T-helper 1 cell treated with Interleukin-12 subunit alpha and Interleukin-12 subunit beta and Interleukin-4 antibody, amounts not matched to agents 30 μg/mL and 1 μg/mL, for 36 hours (primary cell): ENCODE measurements around the gene IKZF2.
A peak's percentile ranks its signal among the peaks of the same experiment; 100 is the strongest.

Experiments used
- H3K27ac Mint-ChIP-seq: one replicate; pipeline ENCODE4 v1.8.0; 2021; ENCODE audit warnings: mild to moderate bottlenecking, mixed read lengths
- H3K27me3 Mint-ChIP-seq: one replicate; pipeline ENCODE4 v1.8.0; 2021; ENCODE audit warnings: low read depth, mixed read lengths
- H3K36me3 Mint-ChIP-seq: one replicate; pipeline ENCODE4 v1.8.0; 2021; ENCODE audit warnings: low read depth, mixed read lengths
- H3K4me1 Mint-ChIP-seq: one replicate; pipeline ENCODE4 v1.8.0; 2021; ENCODE audit warnings: low read depth, mixed read lengths
- H3K4me3 Mint-ChIP-seq: one replicate; pipeline ENCODE4 v1.8.0; 2021; ENCODE audit warnings: mild to moderate bottlenecking, moderate library complexity, mixed read lengths
- H3K9me3 Mint-ChIP-seq: one replicate; pipeline ENCODE4 v1.8.0; 2021; ENCODE audit warnings: mixed read lengths

Gene IKZF2

GRCh38 chr2:213151437-213152064, at the start of gene IKZF2:
TSS of gene IKZF2 (minus strand) at chr2:213151612. CDS start at chr2:213148629, 2,983 bp downstream.
- Mint-ChIP-seq H3K9me3 (no peaks in the 10 kb centered on the region), H3K4me3 (peak within 1 kb of the TSS; percentile 87), H3K27ac (peak within 1 kb of the TSS; percentile 74), H3K27me3 (peaks cover 72% of the 10 kb centered on the region), H3K4me1 (peaks cover 29% of the 10 kb centered on the region), H3K36me3 (peaks cover 2% of the 10 kb centered on the region)

GRCh38 chr2:213199871-213200270, 48.5 kb upstream of the IKZF2 start:
- no peaks in the 10 kb centered on the region for H3K4me1 Mint-ChIP-seq
- H3K36me3 Mint-ChIP-seq = no peaks in the 10 kb centered on the region
- H3K9me3 Mint-ChIP-seq = no peaks in the 10 kb centered on the region
- no peak overlapping the region for H3K27ac Mint-ChIP-seq
- H3K27me3 Mint-ChIP-seq = no peaks in the 10 kb centered on the region
- no peak overlapping the region for H3K4me3 Mint-ChIP-seq

- Mint-ChIP-seq H3K4me1 (no peaks in the 10 kb centered on the region), H3K4me3 (no peak overlapping the region), H3K27me3 (no peaks in the 10 kb centered on the region), H3K36me3 (no peaks in the 10 kb centered on the region), H3K9me3 (no peaks in the 10 kb centered on the region), H3K27ac (no peak overlapping the region)
Measured at GRCh38 chr2:213189001-213189899, 37.8 kb upstream of the IKZF2 start.

- no peaks in the 10 kb centered on the region for H3K27me3 Mint-ChIP-seq
- no peak overlapping the region for H3K4me3 Mint-ChIP-seq
- no peaks in the 10 kb centered on the region for H3K36me3 Mint-ChIP-seq
- no peaks in the 10 kb centered on the region for H3K4me1 Mint-ChIP-seq
- no peak overlapping the region for H3K27ac Mint-ChIP-seq
- H3K9me3 Mint-ChIP-seq = no peaks in the 10 kb centered on the region
Measured at GRCh38 chr2:213188533-213188867, 37.1 kb upstream of the IKZF2 start.

GRCh38 chr2:213187833-213188532, 36.6 kb upstream of the IKZF2 start:
- no peaks in the 10 kb centered on the region for H3K9me3 Mint-ChIP-seq
- no peaks in the 10 kb centered on the region for H3K36me3 Mint-ChIP-seq
- no peaks in the 10 kb centered on the region for H3K4me1 Mint-ChIP-seq
- H3K4me3 Mint-ChIP-seq = no peak overlapping the region
- H3K27me3 Mint-ChIP-seq = no peaks in the 10 kb centered on the region
- H3K27ac Mint-ChIP-seq = no peak overlapping the region

GRCh38 chr2:213187386-213187785, 36.0 kb upstream of the IKZF2 start:
- Mint-ChIP-seq H3K27me3 (no peaks in the 10 kb centered on the region), H3K27ac (no peak overlapping the region), H3K36me3 (no peaks in the 10 kb centered on the region), H3K9me3 (no peaks in the 10 kb centered on the region), H3K4me1 (no peaks in the 10 kb centered on the region), H3K4me3 (no peak overlapping the region)

- Mint-ChIP-seq H3K27me3 (no peaks in the 10 kb centered on the region), H3K4me1 (no peaks in the 10 kb centered on the region), H3K27ac (no peak overlapping the region), H3K4me3 (no peak overlapping the region), H3K36me3 (no peaks in the 10 kb centered on the region), H3K9me3 (no peaks in the 10 kb centered on the region)
Measured at GRCh38 chr2:213185147-213185822, 33.9 kb upstream of the IKZF2 start.

GRCh38 chr2:213181712-213182111, 30.3 kb upstream of the IKZF2 start:
- H3K27ac Mint-ChIP-seq = no peak overlapping the region
- no peak overlapping the region for H3K4me3 Mint-ChIP-seq
- H3K27me3 Mint-ChIP-seq = no peaks in the 10 kb centered on the region
- no peaks in the 10 kb centered on the region for H3K36me3 Mint-ChIP-seq
- no peaks in the 10 kb centered on the region for H3K9me3 Mint-ChIP-seq
- no peaks in the 10 kb centered on the region for H3K4me1 Mint-ChIP-seq

GRCh38 chr2:213177679-213178078, 26.3 kb upstream of the IKZF2 start:
- Mint-ChIP-seq H3K36me3 (no peaks in the 10 kb centered on the region), H3K27ac (no peak overlapping the region), H3K4me1 (no peaks in the 10 kb centered on the region), H3K9me3 (no peaks in the 10 kb centered on the region), H3K27me3 (no peaks in the 10 kb centered on the region), H3K4me3 (no peak overlapping the region)

- H3K4me1 Mint-ChIP-seq = no peaks in the 10 kb centered on the region
Measured at GRCh38 chr2:213175673-213176247, 24.3 kb upstream of the IKZF2 start.

GRCh38 chr2:213172641-213173040, 21.2 kb upstream of the IKZF2 start:
- no peaks in the 10 kb centered on the region for H3K27me3 Mint-ChIP-seq
- H3K9me3 Mint-ChIP-seq = no peaks in the 10 kb centered on the region
- no peak overlapping the region for H3K4me3 Mint-ChIP-seq
- no peaks in the 10 kb centered on the region for H3K36me3 Mint-ChIP-seq
- no peak overlapping the region for H3K27ac Mint-ChIP-seq
- no peaks in the 10 kb centered on the region for H3K4me1 Mint-ChIP-seq

More at GRCh38 chr2:213175673-213176247, 24.3 kb upstream of the IKZF2 start:
- Mint-ChIP-seq H3K27ac (no peak overlapping the region), H3K36me3 (no peaks in the 10 kb centered on the region), H3K4me3 (no peak overlapping the region), H3K9me3 (no peaks in the 10 kb centered on the region), H3K27me3 (no peaks in the 10 kb centered on the region)

- H3K27me3 Mint-ChIP-seq = no peaks in the 10 kb centered on the region
- H3K4me1 Mint-ChIP-seq = no peaks in the 10 kb centered on the region
- H3K36me3 Mint-ChIP-seq = no peaks in the 10 kb centered on the region
- no peak overlapping the region for H3K27ac Mint-ChIP-seq
- no peaks in the 10 kb centered on the region for H3K9me3 Mint-ChIP-seq
- no peak overlapping the region for H3K4me3 Mint-ChIP-seq
Measured at GRCh38 chr2:213171147-213171546, 19.7 kb upstream of the IKZF2 start.

- Mint-ChIP-seq H3K27ac (no peak overlapping the region), H3K27me3 (no peaks in the 10 kb centered on the region), H3K9me3 (no peaks in the 10 kb centered on the region)
Measured at GRCh38 chr2:213167271-213167930, 16.0 kb upstream of the IKZF2 start.

GRCh38 chr2:213166109-213166508, 14.7 kb upstream of the IKZF2 start:
- no peak overlapping the region for H3K4me3 Mint-ChIP-seq
- no peaks in the 10 kb centered on the region for H3K36me3 Mint-ChIP-seq
- H3K27ac Mint-ChIP-seq = no peak overlapping the region
- no peaks in the 10 kb centered on the region for H3K27me3 Mint-ChIP-seq
- H3K9me3 Mint-ChIP-seq = no peaks in the 10 kb centered on the region
- H3K4me1 Mint-ChIP-seq = no peaks in the 10 kb centered on the region

More at GRCh38 chr2:213167271-213167930, 16.0 kb upstream of the IKZF2 start:
- Mint-ChIP-seq H3K36me3 (no peaks in the 10 kb centered on the region), H3K4me1 (no peaks in the 10 kb centered on the region), H3K4me3 (no peak overlapping the region)
